WTC11 (cell line): ENCODE data around the gene RGS6.

ENCODE experiments used
- TF ChIP-seq, protein P1 (sequence below): fragments of 200-600 bp; IDR thresholded peaks from 2 replicates; pipeline ENCODE4 v1.8.0; 2022; ENCODE audit warnings: antibody characterized with exemption
- TF ChIP-seq, protein P2 (sequence below): sonication (generic); formaldehyde crosslinking; IDR thresholded peaks from 2 replicates; pipeline ENCODE4 v1.8.0; 2022; ENCODE audit warnings: mild to moderate bottlenecking, missing genetic modification reagents

DNA sequence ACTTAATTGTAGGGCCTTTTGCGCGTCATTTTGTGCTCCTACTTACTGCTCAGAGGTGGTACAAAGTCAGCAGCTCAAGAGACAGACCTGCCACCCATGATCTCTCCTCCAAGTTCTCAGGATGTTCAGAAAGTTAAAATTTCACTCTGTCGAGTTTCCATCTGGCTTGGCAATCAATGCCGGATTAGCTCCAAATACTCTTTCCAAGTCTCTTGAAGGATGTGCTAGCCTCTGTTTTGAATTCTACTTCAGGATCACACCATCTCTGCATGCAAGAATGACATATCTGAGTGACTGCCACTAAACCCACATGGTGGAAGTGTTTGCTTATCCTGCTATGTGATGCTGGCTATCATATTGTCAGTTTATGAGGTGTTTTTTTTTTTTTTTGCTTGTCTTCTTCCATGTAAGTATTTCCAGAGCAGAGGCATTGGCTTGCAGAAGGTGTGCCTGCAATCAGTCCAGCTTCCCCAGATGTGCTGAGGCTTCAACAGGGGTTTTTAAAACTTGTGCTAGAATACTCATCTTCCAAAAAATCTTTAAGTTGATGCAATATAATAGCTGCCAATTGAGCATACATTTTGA lies 125.6 kb downstream of the RGS6 start:
- TF ChIP-seq, protein P1, sequence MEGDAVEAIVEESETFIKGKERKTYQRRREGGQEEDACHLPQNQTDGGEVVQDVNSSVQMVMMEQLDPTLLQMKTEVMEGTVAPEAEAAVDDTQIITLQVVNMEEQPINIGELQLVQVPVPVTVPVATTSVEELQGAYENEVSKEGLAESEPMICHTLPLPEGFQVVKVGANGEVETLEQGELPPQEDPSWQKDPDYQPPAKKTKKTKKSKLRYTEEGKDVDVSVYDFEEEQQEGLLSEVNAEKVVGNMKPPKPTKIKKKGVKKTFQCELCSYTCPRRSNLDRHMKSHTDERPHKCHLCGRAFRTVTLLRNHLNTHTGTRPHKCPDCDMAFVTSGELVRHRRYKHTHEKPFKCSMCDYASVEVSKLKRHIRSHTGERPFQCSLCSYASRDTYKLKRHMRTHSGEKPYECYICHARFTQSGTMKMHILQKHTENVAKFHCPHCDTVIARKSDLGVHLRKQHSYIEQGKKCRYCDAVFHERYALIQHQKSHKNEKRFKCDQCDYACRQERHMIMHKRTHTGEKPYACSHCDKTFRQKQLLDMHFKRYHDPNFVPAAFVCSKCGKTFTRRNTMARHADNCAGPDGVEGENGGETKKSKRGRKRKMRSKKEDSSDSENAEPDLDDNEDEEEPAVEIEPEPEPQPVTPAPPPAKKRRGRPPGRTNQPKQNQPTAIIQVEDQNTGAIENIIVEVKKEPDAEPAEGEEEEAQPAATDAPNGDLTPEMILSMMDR, result no peak
- TF ChIP-seq, protein P2, sequence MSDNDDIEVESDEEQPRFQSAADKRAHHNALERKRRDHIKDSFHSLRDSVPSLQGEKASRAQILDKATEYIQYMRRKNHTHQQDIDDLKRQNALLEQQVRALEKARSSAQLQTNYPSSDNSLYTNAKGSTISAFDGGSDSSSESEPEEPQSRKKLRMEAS, result no peak
